Smooth muscle cell of the brain vasculature (primary cell): ENCODE data around the gene RBM47.
"Not testable (repeated sequence)": the region's sequence is repeated elsewhere in the genome, so short reads cannot be mapped to it uniquely, and the experiment has no call there.

Experiments
- DNase-seq: peaks from one replicate; pipeline ENCODE4 v3.0.0-alpha.2; 2012; ENCODE audit warnings: low read depth, low spot score

RBM47 gene

DNA sequence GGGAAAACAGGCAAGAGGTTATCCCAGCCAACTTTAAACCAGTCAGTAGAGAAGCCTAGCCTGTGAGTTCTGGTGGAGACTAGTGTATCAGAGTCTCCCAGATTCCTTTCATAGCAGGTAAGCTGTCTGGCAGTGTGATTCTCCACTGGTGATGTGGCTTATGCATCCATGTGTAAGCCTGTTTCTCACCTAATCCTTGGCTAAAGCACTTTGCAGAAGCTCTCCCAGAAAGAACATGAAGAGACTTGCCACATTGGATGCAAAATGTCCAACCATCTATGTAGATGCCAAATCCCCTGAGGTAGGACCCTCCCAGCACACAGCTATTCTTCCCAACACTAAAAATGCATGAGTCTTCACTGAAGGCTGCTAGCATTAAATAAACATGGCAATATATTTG, 182.8 kb downstream of the RBM47 start:
- DNase-seq, result no peak

DNA sequence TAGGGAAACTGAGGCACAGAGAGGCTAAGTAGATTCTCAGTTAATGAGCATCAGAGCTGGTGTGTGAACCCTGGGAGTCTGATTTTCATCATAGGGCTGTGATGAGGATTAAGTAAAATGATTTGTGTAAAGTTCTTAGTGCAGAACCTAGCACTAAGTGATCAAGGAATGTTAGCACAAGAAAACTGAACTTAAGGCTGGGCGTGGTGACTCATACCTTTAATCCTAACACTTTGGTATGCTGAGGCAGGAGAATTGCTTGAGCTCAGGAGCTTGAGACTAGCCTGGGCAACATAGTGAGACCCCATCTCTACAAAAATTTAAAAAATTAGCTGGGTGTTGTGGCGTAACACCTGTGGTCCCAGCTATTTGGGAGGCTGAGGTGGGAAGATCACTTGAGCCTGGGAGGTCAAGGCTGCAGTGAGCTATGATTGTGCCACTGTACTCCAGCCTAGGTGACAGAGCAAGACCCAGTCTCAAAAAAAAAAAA, 183.4 kb downstream of the RBM47 start:
- not testable (repeated sequence) for DNase-seq

DNA sequence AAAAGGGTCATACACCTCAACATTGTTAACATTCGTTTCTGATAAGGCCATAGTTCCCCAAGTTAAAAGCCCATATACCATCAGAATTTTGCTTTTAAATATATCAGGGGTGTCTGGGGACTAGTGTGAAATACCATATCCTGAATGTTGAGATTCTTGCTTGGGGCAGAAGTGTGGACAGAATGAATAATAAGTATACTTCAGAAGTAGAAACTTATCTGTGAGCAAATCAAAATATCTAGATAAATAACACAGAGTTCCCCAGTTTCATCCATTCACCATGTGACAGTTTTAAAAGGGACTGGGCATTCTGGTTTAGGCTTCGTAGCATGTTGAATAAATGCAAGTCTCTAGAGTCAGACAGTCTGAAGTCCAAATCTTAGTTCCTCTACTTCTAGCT, 184.0 kb downstream of the RBM47 start:
- DNase-seq, result no peak

DNA sequence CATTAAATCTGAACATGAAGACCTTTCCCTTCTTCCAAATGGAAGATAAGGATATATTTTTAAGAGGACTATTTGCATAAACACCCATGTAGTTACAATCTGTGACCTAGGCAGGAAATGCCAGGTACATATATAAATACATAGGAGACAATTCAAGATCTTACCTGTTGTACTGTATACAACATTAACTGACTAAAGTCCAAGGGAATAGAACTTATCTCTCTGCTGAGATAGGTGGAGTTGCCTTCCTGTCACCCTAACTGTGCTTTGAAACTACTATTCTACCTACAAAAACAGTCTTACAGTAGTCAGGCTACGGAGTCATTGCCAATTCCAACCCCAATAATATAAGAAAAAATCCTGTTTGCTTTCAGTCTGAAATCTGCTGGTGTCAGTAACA, 188.2 kb downstream of the RBM47 start:
- DNase-seq, result no peak

DNA sequence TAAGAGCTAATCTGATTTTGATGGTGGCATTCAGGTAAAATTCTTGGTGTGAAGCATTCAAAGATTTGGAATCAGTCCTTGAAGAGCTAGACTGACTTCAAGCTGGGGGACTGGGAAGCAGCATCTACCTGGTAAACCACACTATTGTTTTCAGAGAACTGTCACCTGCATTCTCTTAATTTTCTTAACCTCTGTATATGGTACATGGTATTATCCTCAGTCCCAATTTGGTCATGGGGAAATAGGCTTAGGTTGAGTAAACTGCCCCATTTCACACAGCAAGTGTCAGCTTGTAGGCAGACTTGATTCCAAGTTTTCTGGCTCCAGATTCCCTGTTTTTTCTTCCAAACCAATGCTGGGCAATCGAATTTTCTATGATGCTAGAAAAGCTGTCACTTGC, 190.1 kb downstream of the RBM47 start:
- DNase-seq, result no peak

DNA sequence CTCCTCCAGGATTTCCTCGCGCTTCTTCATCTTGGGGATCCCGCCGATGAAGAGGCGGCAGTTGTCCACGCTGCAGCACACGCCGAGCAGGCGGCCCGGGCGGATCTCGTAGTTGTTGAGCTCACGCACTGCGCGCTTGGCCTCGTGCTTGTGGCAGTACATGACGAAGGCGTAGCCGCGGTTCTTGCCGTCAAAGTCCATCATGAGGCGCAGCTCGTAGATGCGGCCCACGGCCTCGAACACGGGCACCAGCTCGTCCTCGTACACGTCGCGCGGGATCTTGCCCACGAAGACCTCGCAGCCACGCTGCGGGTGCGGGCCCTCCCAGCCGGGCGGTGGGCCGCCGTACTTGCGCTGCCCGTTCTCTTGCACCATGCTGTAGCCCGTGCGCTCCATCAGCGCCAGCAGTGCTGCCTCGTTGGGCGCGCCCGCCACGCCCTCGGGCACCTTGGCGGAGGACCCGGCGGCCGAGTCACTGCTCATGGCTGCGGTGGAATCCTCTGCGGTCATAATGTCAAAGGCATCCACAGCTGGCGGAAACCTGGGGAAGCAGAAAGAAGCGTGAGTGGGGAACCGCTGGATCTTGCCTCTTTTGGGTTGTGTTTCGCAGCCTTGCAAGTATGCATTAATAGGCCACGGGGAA, 191.2 kb downstream of the RBM47 start:
- DNase-seq, result no peak

DNA sequence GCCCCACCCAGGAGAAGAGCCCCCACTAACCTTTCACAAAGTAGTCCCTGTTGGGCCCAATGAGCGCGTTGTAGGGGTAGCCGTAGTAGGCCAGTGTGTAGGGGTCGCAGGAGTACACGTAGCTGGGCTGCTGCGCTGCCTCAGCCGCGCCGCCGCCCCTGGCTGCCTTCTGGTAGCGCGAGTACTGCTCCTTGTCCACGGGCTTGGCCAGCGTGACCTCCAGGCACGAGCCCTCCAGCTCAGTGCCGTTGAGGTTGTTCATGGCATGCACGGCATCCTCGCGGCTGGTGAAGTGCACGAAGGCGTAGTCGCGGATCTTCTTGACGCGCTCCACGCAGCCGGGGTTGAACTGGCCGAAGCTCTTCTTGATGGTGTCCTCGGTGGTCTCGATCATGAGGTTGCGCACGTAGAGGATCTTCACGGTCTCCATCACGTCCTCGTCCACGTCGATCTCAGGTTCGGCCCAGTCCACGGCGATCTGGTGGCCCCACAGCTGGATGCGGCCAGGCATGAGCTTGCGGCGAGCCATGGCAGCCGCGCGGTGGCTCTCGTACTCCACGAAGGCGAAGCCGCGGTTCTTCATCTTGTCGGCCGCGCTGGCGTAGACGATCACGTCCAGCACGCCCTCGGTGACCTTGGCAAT, 191.8 kb downstream of the RBM47 start:
- DNase-seq, result no peak

DNA sequence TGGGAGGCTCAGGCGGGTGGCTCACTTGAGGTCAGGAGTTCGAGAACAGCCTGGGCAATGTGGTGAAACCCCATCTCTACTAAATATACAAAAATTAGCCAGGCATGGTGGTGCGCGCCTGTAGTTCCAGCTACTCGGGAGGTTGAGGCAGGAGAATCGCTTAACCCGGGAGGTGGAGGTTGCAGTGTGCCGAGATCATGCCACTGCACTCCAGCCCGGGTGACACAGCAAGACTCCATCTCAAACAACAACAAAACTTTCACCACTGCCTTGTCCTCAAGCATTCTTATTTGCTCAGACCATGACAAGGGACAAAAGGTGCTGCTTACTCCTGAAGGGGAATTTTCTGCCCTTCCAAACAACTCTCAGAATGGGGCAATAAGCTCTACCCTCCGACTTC, 194.4 kb downstream of the RBM47 start:
- not testable (repeated sequence) for DNase-seq

DNA sequence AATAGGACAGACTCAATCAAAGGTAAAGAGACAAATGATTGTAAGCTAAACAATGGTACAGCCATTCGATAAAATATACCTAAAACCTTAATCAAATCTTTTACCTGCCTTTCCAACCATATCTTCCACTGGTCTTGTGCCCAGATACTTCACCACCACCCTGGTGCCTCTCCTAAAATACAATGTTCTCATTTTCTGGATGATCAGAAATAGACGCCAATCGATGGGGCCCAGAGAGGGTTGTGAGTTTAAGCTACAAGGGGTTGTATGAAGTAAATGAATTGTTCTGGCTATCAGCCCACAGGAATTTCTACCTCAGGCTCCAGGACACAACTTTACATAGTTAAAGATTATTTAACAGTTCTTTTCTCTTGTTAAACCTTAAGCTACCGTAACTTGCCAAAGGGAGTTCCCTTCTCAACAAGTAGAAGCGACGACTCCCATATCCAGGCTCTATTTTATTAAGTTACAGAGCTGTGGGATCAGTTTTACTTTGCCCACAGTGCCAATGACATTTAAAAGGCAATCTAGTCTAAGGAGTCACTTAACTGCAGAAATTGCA, 195.5 kb downstream of the RBM47 start:
- DNase-seq, result no peak

DNA sequence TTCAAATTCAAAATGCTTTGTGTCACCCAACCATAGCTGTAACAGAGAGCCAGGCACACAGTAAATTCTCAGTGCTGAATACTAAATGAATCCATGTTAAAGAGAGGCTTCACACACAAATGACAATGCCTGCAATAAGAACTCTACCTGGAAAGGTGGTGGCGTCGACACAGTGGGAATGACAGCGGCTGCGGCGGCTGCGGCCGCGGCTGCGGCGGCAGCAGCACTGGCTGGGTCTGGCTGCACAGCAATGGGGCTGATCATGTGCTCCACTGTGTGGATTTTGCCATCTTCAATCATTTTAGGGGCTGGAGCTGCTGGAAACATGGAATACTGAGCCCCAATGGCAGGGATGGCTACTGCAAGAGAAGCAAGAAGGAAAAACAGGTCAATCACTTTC, 197.2 kb downstream of the RBM47 start:
- no peak for DNase-seq

DNA sequence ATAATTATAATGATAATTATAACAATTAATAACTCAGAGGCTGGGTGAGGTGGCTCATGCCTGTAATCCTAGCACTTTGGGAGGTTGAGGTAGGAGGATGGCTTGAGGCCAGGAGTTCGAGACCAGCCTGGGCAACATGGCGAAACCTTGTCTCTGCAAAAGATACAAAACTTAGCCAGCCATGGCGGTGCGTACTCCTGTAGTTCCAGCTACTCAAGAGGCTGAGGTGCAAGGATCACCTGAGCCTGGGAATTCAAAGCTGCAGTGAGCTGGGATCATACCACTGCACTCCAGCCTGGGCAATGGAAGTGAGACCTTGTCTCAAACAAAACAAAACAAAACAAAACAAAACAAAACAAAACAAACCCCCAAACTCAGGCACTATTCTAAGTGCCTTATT, 201.8 kb downstream of the RBM47 start:
- not testable (repeated sequence) for DNase-seq

DNA sequence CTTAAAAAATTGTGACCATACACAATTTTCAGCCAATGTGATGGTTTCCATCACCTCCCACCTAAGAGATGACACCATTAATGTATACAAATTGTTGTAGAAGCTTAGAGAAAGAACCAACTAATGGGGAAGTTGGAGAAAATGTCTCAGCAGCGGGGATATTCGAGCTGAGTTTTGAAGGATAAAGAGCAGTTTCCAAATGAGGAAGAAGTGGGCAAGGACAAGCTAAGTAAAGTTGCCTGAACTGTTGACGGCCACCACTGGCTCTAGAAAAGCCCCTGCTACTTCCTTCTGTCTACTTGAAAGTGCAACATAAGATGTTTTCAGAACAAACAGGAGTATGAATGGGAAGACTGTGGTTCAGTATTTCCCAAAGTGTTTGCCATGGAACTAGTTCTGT, 202.5 kb downstream of the RBM47 start:
- DNase-seq, result no peak

DNA sequence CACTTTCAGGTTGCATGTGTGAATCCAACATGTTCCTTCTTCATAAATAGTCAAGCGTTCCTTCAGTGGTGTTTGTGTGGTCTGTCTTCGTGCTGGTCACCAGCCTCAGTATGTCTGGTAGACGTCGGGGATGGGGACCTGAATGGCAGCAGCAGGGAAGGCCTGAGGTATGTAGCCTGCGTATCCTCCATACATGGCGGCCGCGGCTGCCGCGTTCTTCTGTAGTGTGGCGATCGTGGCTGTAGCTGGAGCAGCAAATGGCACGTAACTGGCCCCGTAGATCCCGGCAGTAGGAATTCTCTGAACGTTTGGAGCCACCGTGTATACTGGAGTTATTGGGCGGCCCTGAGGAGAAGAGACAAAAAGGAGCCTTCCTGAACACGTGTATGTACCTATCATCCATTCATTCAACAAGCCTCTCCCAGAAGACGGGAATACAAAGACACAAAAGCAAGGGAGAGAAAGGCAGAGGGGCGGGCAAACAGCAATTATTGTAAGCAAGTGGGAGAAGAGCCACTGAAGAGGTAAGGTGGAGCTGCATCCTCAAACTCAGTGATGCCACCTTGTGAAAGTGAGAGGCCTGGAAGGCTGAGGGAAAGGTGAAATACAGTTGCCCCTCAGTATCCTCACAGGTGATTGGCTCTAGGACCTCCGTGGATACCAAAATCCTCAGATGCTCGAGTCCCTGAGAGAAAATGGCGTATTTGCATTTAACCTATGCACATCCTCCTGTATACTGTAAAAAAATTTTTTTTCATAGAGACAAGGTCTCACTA, 203.7 kb downstream of the RBM47 start:
- DNase-seq, result no peak

DNA sequence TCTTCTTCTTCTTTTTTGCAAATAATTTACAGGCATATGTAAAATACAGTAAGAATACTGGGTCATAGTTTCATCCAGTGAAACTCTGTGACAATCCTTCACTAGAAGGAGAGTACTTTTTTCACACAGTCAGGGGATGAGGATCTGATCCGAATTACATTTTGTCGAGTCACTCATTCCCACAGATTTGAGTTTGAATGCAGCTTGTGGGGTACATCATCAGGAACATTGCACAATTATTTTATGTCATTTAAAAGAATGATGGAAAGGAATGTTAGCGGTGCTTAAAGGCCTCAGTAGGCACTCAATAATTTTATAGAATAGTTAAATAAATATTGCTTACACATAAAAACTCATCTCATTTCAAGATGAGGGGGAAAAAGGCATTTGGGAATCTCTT, 205.9 kb downstream of the RBM47 start:
- no peak for DNase-seq

DNA sequence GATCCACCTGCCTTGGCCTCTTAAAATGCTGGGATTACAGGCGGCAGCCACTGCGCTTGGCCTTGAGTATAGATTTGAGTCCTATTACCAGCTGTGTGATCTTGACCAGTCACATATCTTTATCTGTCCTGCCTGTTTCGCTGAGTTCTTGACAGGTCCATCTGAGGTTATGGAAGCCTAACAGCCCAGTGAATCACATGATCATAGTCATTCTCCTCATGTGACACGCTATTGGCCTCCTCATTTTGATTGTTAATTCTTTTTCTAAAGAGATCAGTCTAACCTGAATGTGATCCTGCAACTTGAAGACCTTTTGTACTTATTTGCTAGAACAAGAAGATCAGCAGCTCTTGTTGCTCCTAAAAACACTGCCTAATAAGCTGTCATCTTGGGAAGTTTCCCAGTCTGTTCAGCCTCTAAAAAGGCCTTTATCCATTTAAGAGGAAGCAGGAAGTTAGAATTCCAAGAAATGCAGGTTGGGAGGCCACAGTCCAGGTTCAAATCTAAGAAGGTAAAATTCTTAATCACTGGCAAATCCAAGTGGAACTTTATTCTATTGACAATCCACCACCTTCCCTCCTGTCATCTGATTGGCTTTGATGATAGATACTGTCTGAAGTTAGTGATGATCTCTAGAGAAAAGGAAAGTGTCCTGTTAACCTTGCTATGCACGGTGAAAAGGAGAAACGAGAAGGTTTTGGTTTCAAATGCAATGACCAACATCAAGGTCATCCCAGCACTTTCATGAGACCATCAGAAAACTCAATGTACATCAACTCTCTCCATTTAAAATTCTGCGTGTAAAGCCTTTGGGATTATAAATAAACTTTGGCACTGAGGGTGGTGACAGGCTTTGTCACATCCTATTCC, 207.6 kb downstream of the RBM47 start:
- DNase-seq, result no peak

DNA sequence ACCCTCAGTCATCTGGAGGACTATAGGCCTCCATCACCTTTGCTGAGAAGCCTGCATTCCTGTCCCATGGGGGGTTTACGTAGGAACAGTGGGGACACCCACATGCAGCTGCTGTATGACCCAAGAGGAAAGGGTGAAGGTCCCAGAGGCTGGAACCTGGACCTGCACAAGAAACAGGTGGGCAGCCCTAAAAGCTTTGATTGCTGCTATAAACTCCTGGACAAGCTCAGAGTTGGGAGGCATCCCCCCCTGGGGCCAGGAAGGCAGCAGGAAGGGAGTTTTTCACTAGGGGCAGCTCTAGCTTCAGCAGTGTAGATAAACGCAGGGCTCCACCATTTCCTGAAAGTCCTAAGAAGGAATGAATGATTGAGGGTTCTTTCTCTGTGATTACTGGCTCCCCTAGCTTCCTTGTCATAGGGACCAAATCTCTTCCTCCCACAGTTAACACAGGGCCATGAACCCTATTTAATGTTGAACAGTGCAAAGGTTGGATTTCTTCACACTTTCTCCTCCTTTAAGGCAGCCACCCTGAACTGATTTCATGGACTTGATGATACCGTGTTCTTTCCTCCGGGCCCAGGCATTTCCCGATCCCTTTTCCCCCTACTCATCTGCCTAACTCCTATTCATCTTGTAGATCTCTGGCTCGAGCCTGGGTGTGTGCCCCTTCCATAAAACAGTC, 210.3 kb downstream of the RBM47 start:
- no peak for DNase-seq

DNA sequence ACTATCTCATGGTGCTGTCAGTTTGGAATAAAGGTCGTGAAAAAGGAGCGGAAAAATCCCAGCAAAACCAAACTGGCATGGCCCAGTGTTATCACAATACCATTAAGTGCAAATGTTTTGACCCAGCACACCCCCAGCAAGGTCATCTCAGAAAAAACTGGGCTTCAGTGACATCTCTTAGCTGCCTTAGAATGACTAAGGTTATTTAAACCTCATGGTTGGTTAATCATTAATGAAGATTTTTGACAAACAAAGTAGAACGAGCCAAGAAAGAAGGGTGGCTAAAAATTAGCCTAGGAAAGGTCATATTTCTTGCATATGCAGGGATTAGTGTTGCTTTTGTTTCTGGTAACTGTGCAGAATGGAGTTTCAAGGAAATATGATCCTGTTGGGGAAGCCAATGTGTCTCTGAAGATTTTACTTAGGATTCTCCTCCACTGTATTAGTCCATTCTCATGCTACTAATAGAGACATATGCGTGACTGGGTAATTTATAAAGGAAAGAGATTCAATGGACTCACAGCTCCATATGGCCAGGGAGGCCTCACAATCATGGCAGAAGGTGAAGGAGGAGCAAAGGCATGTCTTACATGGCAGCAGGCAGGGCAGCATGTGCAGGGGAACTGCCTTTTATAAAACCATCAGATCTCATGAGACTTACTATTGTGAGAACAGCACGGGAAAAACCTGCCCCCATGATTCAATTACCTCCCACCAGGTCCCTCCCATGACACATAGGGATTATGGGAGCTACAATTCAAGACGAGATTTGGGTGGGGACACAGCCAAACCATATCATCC, 211.0 kb downstream of the RBM47 start:
- DNase-seq, result no peak

DNA sequence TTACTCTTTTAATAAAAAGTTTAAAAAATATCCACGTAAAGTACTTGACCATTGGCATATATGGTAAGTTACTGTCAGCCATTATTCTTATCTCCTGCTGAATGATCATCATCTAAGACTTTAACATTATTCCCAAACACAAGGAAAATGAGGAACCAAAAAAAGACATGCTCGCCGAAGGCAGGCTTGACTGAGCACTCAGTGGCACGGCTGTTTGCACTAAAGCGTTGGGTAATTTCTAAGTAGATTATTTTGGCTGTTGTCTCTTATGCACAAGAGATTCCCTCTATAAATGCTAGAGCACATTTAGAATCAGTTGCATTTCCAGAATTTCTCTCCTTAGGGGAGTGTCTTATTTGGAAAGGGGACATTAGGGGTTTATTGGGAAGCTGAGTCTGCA, 211.7 kb downstream of the RBM47 start:
- DNase-seq, result no peak

DNA sequence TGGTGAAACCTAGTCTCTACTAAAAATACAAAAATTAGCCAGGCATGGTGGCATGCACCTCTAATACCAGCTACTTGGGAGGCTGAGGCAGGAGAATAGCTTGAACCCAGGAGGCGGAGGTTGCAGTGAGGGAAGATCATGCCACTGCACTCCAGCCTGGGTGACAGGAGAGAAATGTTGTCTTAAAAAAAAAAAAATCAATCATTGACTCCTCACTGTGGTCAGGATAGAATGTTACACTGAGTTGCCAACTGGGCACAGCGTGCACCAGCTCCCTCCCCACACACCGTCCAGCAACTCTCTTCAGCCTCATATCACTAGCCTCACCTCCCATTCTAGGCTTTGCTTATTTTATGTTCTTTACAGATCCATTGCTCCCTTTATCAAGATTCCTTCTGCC, 215.0 kb downstream of the RBM47 start:
- DNase-seq, result no peak
